Measurements from ENCODE around the gene HMMR. TPM values are rescaled to one million over a fixed set of nuclear protein-coding genes. Genes with fewer than 3 reads are reported as not detected.

HMMR gene
- total and polyA plus RNA-seq, 9 of the 15 experiments (the other 6 are each of a cell fraction or from before 2014, with no cell fraction given) = 74.9 to 133 (median 90.8) TPM

- TF ChIP-seq ZBTB5 (IDR thresholded peaks at IDR 0.05) (no peak), MCM3 (IDR thresholded peaks at IDR 0.05) (no peak), ARID3A (IDR thresholded peaks at IDR 0.05; ENCODE audit: borderline replicate concordance, low read depth, low read length) (no peak), NR2C1 (IDR thresholded peaks at IDR 0.05) (peak; percentile 68; the same call in 1 of the 2 replicates), NR2C1 (tag; IDR thresholded peaks at IDR 0.05) (peak; percentile 65; the same call in 1 of the 2 replicates)
Observed at GRCh38 chr5:163459819-163460561, 442 bp upstream of the HMMR start, which contains the start of gene NUDCD2 (continued).

- peak overlapping the region in 1 of 2 experiments; percentile 97; a peak in 2 of 4 replicates for H3K9ac ChIP-seq (ENCODE audit: insufficient read depth in 1 of 2, low read depth in 2 of 2, low read length in 2 of 2)
- peak overlapping the region; percentile 95 for H3K27ac ChIP-seq (ENCODE audit: extremely low read depth, low read depth, low read length)
- in situ Hi-C loops (cut with MboI) = no loop called here
- peak overlapping the region; percentile 89 for H3K4me2 ChIP-seq (ENCODE audit: insufficient read depth, low read length)
- CTCF ChIA-PET (ENCODE audit: low intra/inter-chr PET ratio) = no interaction called here
- peaks cover 8 to 9% of the 10 kb centered on the region in 2 experiments; a peak in 4 of 5 replicates for H3K4me1 ChIP-seq (replicated peaks in 1 of 2; ENCODE audit: control insufficient read depth in 2 of 2, insufficient read depth in 2 of 2, low read length in 2 of 2)
- H3K79me2 ChIP-seq (ENCODE audit: control insufficient read depth, insufficient read depth, low read length) = peaks cover 66% of the 10 kb centered on the region
- peak overlapping the region; percentile 70; the same call in 1 of the 2 replicates for H3K4me3 ChIP-seq
- H3K27me3 ChIP-seq (ENCODE audit: control insufficient read depth in 2 of 2, insufficient read depth in 2 of 2, low read length in 2 of 2) = no peaks in the 10 kb centered on the region
- BruUV-seq (replicated peaks) = no TSS peak
- ATAC-seq = no peak
- H3K9me1 ChIP-seq (ENCODE audit: control insufficient read depth, insufficient read depth, low read length) = no peaks in the 10 kb centered on the region
- intact Hi-C loops (cut with micrococcal nuclease) = no loop called here
- no peak for DNase-seq (ENCODE audit: extremely low read depth in 1 of 4, low spot score in 3 of 4)
- TF ChIP-seq CBFA2T2 (conservative IDR thresholded peaks at IDR 0.05) (no peak), SMARCA4 (IDR thresholded peaks at IDR 0.05) (no peak), HOXB6 (CRISPR knock-in tag; IDR thresholded peaks at IDR 0.05; ENCODE audit: borderline replicate concordance) (no peak), KAT8 (IDR thresholded peaks at IDR 0.05; ENCODE audit: low read depth) (peak; percentile 7; the same call in 1 of the 2 replicates), EGR1 (conservative IDR thresholded peaks at IDR 0.05) (no peak), HNRNPLL (IDR thresholded peaks at IDR 0.05; ENCODE audit: low read depth, low read length, poor library complexity, severe bottlenecking) (no peak)
- H2AFZ ChIP-seq (ENCODE audit: low read depth, low read length) = peak overlapping the region; percentile 49; the same call in 1 of the 2 replicates
- peaks cover 43% of the 10 kb centered on the region for H3K36me3 ChIP-seq (ENCODE audit: control insufficient read depth, insufficient read depth, low read length)
- POLR2A ChIA-PET = interaction anchor here (0.6 to 6.9 kb wide), 4 partner anchors 9 to 67 kb away, joined by 3 to 126 read pairs (median 16); partner anchors contain the start of gene CCNG1
- no peaks in the 10 kb centered on the region for H4K20me1 ChIP-seq (replicated peaks; ENCODE audit: control insufficient read depth, insufficient read depth, low read length)
- no peaks in the 10 kb centered on the region for H3K9me3 ChIP-seq (replicated peaks; ENCODE audit: control insufficient read depth, insufficient read depth, low read depth, low read length)
- no peak for FAIRE-seq
Observed at GRCh38 chr5:163463063-163463435, 2.6 kb downstream of the HMMR start.

Measured in K562 (cell line).